ENCODE results near the gene GALNT10.

- no peak for TF ChIP-seq CTCF (IDR thresholded peaks at IDR 0.05)
- TF ChIP-seq POLR2A (IDR thresholded peaks at IDR 0.05) = no peak
These were observed 159.2 kb downstream of the GALNT10 start for GRCh38 chr5:154349626-154350264.
